Fibroblast of skin of right biceps (primary cell): Measurements from ENCODE around the gene RTN4RL1.

Source experiments
- DNase-seq: peaks from one replicate; pipeline ENCODE4 v3.0.0-alpha.2; 2013

Gene RTN4RL1

DNA sequence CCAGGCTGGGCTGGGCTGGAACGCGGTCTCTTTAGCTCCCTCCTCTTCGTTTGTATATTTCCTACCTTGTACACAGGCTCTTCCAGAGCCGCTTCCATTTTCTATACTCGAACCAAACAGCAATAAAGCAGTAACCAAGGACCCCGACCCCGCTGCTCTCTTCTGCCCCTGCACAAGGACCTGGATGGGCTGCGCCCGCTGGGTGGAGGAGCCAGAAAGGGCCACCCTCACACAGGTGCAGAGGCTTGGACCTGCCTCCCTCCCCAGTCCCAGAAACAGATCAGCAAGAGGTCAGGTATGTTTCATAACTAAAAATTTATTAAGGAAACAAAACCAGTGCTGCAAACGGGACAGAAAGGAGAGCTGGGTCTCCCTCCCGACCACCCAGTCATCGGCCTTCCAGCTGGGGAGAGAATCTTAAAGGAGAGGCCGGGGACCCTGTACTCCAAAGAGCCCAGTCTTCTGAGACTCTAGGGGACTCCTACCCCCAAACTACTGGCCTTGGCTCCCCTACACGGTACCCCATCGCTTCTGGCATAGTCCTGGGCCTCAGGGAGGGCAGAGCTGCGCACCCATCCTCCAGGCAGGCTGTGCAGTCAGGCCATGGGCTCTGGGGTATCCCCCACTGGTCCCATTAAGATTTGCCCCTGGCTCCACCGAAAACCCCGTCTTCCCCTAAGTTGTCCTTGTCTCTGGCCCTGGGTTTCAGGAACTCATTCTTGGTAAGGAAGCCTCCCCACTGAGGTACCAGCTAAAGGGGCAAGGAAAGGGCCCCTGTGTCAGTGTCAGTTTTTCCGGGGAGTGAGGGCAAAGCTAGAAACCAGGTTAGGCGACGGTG lies 34.6 kb upstream of the RTN4RL1 start:
- no peak for DNase-seq

DNA sequence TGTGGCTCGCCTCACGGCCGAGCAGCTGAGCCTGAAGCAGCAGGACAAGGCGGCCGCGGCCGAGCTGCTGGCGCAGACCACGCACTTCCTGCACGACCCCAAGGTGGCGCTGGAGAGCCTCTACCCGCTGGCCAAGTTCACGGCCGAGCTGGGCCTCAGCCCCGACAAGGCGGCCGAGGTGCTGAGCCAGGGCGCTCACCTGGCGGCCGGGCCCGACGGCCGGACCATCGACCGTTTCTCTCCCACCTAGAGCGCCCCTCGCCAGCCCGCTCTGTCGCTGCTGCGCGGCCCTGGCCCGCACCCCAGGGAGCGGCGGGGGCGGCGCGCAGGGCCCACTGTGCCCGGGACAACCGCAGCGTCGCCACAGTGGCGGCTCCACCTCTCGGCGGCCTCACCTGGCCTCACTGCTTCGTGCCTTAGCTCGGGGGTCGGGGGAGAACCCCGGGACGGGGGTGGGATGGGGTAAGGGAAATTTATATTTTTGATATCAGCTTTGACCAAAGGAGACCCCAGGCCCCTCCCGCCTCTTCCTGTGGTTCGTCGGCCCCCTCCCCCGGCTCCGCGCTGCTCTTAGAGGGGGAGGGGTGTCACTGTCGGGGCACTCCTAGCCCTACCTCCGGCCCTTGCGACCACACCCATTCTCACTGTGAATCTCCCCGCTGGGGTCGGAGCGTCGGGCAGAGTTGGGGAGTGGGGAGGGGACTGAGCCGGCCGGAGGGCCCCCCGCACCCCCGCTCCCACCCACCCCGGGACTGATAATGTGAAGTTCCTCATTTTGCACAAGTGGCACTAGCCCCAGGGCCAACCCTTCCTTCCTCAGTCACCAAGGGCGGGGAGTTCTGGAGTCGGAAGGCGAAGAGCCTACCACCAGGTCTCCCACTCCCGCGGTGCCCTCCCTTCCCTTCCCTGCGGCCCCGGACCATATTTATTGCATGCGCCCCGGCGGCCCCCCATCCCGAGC lies 33.7 kb upstream of the RTN4RL1 start:
- DNase-seq, result peak; percentile 82

DNA sequence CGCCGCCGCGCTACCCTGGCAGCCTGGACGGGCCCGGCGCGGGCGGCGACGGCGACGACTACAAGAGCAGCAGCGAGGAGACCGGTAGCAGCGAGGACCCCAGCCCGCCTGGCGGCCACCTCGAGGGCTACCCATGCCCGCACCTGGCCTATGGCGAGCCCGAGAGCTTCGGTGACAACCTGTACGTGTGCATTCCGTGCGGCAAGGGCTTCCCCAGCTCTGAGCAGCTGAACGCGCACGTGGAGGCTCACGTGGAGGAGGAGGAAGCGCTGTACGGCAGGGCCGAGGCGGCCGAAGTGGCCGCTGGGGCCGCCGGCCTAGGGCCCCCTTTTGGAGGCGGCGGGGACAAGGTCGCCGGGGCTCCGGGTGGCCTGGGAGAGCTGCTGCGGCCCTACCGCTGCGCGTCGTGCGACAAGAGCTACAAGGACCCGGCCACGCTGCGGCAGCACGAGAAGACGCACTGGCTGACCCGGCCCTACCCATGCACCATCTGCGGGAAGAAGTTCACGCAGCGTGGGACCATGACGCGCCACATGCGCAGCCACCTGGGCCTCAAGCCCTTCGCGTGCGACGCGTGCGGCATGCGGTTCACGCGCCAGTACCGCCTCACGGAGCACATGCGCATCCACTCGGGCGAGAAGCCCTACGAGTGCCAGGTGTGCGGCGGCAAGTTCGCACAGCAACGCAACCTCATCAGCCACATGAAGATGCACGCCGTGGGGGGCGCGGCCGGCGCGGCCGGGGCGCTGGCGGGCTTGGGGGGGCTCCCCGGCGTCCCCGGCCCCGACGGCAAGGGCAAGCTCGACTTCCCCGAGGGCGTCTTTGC lies 32.8 kb upstream of the RTN4RL1 start:
- peak; percentile 60 for DNase-seq

DNA sequence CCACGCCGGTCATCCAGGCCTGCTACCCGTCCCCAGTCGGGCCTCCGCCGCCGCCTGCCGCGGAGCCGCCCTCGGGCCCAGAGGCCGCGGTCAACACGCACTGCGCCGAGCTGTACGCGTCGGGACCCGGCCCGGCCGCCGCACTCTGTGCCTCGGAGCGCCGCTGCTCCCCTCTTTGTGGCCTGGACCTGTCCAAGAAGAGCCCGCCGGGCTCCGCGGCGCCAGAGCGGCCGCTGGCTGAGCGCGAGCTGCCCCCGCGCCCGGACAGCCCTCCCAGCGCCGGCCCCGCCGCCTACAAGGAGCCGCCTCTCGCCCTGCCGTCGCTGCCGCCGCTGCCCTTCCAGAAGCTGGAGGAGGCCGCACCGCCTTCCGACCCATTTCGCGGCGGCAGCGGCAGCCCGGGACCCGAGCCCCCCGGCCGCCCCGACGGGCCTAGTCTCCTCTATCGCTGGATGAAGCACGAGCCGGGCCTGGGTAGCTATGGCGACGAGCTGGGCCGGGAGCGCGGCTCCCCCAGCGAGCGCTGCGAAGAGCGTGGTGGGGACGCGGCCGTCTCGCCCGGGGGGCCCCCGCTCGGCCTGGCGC lies 32.1 kb upstream of the RTN4RL1 start:
- DNase-seq, result peak; percentile 56

DNA sequence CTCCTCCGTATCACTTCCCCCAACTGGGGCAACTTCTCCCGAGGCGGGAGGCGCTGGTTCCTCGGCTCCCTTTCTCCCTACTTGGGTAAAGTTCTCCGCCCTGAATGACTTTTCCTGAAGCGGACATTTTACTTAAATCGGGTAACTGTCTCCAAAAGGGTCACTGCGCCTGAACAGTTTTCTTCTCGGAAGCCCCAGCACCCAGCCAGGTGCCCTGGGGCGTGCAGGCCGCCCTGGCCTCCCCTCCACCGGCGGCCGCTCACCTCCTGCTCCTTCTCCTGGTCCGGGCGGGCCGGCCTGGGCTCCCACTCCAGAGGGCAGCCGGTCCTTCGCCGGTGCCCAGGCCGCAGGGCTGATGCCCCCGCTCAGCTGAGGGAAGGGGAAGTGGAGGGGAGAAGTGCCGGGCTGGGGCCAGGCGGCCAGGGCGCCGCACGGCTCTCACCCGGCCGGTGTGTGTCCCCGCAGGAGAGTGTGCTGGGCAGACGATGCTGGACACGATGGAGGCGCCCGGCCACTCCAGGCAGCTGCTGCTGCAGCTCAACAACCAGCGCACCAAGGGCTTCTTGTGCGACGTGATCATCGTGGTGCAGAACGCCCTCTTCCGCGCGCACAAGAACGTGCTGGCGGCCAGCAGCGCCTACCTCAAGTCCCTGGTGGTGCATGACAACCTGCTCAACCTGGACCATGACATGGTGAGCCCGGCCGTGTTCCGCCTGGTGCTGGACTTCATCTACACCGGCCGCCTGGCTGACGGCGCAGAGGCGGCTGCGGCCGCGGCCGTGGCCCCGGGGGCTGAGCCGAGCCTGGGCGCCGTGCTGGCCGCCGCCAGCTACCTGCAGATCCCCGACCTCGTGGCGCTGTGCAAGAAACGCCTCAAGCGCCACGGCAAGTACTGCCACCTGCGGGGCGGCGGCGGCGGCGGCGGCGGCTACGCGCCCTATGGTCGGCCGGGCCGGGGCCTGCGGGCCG lies 31.4 kb upstream of the RTN4RL1 start:
- peak; percentile 71 for DNase-seq

DNA sequence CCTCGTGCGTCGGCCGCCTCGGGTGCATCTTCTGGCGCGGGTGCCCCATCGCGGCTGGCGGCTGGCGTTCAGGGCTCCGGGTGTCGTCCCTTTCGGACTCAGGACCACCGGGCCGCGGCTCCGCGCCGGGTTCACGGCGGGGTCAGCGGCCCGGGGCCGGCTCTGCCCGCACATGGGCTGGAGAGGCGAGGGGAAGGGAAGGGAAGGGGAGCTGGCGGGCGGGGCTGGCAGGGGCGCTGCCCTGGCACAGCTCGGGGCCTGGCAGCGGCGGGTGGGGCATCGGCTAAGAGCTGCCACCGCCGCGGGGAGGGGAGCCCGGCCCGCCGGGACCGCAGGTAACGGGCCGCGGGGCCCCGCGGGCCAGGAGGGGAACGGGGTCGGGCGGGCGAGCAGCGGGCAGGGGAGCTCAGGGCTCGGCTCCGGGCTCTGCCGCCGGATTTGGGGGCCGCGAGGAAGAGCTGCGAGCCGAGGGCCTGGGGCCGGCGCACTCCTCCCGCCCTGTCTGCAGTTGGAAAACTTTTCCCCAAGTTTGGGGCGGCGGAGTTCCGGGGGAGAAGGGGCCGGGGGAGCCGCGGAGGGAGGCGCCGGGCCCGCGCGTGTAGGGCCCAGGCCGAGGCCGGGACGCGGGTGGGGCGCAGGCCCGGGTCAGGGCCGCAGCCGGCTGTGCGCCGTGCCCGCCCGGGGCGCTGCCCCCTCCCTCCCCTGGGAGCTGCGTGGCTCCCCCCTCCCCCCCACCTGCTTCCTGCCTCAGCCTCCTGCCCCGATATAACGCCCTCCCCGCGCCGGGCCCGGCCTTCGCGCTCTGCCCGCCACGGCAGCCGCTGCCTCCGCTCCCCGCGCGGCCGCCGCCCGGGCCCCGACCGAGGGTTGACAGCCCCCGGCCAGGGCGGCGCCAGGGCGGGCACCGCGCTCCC lies 30.4 kb upstream of the RTN4RL1 start:
- DNase-seq, result peak; percentile 72

DNA sequence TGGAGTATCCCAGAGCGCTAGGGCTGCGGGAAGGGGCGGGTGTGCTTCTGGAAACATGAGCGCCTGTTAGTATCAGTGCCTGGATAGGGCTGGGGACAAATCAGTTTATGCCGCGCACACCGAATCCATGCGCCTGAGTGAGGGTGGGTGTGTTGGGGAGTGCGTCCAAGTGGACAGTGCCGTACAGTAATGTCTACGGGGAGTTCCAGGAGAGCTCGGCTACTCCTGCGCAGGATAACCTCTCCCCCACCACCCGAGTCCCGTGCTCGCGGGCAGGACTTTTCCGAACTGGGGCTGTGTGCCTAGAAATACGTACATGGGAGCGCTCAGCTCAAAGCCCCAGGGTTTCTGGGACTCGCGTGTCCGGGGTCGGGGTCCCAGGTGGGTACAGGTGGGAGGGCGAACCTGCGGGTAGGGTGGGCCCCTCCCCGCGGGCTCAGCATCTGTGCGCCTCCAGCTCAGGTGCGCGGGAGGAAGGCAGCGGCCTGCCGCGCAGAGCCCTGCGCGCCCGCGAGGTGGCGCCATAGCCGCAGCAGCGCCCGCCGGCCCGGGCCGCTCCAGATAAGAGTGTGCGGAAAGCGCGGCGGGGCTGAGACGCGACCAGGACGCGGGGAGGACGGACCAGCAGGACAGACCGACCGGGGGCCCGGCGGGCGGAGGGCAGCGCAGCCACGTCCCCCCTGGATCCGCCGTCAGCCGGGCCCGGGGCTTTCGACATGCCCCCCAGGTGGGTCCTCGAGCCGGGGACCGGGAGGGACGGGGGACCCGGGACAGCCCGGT lies 29.6 kb upstream of the RTN4RL1 start, which contains the start of gene HIC1:
HIC1 (plus strand) TSS at position 592 of the 780 bp plus-strand sequence. CDS start 1,588 bp downstream, outside the sequence.
- DNase-seq, result peak; percentile 84

DNA sequence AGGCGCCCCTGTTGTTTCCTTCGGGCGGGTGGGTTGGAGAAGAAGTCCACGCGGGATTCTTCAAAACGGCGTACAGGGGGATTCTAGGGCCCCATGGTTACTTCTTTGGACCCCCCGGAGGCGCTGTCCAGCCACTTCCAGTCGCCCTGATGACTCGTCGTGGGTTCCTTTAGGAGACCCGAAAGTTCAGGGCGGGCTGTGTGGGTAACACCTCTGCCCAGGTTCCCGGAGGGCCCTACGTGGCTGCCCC lies 29.1 kb upstream of the RTN4RL1 start:
- no peak for DNase-seq

DNA sequence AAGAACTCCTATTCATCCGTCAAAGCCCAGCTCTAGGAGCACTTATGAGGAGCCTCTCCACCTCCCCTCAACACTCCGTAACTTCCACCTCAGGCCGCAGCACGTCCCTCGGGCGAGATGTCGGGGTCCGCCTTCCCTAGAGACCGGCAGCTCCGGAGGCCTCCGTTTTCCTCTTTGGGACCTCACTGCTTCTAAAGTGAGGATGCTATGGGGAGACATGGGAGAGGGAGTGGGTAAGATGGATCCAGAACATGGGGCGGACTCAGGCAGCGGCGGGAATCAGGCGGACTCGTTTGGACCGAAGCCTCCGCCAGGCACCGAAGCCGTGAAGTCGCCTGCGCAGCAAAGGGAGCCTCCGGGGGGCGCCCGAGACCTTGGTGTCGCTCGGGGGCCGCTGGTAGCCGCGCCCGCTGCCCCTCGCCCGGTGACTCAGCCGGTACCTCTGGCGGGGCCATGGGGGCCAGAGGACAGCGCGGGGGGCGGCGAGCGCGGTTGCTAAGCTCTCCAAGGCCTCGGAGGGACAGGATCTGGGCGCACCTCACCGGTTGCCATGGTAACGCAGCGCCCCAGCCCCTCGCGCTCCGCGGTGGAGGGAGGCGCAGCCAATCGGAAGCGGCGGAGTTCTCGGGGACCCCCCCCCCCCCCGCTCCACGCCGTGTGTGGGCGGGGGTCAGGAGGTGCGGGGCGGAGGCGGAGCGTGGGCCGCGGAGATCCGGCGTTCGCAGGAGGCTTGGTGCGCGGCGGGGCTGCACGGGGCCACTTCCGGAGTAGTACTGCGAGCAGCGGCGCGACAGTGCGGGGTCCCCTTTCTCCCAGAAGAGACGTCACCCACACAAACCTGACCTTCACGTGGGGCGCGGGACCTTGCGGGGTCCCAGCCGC lies 28.5 kb upstream of the RTN4RL1 start:
- peak; percentile 80 for DNase-seq

DNA sequence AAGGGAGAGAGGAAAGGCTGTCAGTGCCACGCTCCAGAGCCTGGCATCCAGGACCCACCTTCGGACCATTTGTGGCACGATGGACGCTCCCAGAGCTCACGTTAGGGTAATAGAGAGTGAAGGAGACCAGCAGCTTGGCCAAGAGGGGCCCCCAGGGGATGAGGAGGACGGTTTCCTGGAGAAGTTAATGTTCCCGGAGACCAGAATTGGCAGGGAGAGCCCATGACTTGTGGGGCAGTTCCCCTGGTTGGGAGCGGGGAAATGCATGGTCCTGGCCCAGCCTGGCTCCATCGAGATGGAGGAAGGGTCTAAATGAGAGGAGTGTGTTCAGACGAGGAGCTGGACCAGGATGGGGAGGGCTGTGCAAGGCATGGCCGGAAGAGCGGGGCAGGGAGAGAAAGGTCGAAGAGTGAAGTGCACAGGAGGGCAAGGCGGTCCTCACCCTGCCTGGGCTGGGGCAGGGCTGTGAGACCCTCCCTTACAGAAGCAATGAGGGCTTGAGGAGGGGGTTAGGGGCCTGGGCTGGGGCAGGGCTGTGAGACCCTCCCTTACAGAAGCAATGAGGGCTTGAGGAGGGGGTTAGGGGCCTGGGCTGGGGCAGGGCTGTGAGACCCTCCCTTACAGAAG lies 26.9 kb upstream of the RTN4RL1 start:
- no peak for DNase-seq

DNA sequence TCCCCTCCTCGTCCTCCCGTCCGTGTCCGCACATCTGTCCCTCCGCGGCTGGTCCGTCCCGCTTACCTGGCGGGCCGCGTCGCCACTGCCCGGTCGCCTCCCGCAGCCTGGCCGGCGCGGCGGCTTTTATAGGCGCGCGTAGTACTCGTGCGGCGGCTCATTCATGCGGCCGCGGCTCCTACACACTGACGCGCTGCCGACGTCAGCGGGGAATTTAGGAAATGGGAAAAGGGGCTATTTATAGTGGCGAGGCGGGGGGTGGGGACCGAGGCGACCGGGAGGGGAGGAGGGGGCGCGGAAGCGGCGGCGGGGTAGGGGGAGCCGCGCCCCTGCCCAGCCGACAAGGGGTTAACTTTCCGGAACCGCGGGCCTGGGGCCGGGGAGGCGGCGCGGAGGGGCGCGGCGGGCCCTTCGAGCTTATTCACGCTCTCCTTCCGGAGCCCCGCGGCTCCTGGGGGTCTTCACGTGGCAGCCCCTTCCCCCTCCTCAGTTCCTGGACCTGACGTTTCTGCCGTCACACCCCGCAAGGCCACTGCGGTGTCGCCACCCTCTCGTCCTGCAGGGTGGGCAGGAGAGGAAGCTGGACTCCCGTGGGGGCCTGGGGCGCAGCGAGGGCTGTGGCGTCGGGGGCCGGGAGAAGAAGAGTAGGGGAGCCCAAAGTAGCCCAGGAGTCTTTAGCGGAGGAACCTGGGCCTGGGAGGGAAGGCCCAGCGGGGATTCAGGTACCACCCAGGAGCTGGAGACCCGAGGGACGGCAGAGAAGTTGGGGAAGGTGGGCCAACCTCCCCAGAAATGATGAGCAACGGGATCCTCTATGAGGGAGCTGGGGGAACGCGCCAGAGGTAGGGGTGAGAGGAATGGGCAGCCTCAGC lies 26.2 kb upstream of the RTN4RL1 start:
- DNase-seq, result peak; percentile 76

DNA sequence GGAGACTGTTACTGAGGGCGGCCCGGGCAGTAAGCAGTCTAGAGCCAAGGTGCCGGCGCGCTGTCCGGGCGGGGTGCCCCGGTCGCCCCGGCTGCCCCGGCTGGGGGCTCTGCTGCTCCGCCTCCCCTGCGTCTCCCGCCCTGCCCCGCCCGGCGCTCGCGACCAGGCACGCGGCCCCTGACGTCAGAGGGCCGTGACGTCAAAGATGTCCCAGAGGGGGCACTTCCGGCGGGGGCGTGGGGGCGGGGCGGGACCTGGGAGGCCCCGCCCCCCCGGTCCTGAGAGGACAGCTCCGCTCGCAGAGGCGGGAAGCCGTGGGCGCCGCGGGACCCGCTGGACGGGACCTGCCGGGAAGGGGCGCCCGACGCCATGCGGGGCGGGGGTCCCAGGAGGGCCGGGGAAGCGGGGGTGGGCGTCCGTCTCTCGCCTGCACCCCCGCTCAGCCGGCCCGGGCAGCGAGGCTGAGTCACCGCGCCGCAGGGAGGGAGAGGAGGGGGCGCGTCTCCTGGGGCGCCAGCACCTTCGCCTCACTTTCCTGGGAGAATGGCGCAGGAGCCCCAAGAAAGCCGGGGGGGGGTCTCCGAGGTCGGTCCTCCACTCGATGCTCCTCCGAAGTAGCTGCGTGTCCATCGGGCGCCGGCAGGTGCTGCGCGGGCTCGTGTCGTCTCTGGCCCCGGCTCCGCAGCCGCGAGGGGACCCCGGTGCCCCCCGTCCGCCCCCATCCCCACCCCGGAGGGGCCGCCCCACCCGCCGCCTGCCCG lies 25.3 kb upstream of the RTN4RL1 start:
- DNase-seq, result peak; percentile 81

DNA sequence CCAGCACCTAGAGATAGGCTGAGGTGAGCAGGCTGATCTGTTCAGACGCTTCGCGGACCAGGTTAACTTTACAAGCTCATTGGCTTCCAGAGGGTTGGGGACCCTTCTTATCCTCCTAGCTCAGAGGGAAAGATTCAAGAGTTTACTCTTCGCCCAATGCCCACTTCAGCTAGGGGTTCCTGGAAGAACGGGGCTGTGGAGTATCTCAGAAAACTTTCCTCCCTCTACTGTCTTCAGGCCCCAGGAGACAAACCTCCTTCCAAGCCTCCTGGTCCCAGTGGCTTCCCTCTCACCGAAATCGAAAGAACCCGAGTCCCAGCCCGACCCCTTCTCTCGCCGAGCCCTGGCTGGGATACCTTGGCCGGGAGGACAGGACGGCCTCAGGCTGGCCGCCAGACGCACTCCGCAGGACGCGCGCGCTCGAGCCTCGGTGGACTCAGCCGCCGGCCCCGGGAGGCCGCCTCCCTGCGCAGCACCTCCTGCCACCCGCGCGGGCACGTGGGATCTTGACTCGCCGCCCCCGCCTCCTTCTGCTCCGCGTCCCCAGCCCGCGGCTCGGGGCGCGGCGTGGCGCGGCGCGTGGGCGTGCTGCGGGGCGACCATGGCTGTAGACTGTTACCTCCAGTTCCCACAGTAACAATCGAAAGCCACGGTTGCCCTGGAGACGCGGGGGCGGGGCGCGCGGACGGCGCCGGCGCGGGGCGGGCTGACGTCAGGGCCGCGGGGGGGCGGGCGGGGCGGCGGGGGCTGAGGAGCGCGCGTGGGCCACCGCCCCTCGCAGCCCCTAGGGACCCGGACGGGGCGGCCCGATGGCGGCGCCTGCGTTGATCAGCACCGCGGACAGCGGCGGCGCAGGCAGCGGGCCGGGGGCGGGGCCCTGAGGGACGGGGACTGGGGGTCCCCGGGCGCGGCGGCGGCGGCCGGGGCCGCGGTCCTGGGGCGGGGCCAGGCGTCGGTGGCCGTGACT lies 24.5 kb upstream of the RTN4RL1 start:
- DNase-seq, result peak; percentile 85

DNA sequence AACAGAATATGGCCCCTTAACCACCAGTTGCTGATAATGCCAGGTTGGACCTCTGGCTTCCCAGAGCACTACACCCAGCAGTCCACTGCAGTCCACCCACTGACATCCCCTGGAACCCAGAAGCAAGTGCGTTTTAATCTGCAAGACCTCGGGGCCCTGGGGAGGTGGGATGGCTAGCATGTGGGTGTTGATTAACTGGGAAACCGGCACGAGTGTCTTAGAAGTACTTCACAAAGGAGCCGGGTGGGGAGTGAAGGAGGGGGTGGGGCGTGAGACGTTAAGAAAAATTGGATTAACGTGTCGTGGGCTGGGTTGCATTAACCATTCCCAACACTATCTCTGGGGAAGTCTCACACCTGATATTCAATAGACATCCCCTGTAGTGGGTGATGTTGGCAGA lies 23.7 kb upstream of the RTN4RL1 start:
- DNase-seq, result no peak

DNA sequence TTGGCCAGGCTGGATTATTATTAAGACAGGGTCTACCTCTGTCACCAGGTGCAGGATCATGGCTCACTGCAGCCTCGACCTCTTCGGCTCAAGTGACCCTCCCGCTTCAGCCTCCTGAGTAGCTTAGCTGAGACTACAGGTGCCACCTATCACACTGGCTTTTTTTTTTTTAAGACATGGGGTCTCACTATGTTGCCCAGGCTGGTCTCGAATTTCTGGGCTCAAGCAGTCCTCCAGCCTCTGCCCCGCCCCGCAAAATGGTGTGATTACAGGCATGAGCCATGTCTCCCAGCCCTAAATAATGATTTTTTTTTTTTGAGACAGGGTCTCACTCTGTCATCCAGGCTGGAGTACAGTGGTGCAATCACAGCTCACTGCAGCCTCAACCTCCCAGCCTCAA lies 22.5 kb upstream of the RTN4RL1 start:
- no peak for DNase-seq
